ENCODE data around the gene CPB1.

CPB1 gene

GRCh38 chr3:148815316-148816110 lies 12.1 kb upstream of the CPB1 start:
- no peak for DNase-seq (ENCODE audit: low read depth)
- H3K4me3 ChIP-seq (ENCODE audit: control insufficient read depth, low read depth, low read length), result no peak overlapping the region

DNA sequence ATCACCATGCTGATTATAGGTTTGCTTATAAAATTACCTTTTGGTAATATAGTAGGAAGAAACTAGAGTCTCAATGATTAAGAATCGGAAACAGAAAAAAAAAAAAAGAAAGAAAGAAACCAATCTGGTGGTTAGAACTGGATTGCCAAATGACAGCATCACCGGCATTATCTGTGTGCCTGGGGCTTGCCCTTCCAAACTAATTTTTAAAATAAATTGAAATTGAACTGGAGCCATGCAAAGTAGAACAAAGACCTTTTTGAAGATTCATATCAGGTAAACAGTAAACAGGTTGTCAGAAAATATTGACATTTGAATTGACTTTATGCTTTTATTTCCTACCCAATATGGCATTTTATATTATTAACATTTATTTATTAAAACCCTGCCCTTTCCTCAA lies 11.2 kb upstream of the CPB1 start:
- TF ChIP-seq, protein P1, sequence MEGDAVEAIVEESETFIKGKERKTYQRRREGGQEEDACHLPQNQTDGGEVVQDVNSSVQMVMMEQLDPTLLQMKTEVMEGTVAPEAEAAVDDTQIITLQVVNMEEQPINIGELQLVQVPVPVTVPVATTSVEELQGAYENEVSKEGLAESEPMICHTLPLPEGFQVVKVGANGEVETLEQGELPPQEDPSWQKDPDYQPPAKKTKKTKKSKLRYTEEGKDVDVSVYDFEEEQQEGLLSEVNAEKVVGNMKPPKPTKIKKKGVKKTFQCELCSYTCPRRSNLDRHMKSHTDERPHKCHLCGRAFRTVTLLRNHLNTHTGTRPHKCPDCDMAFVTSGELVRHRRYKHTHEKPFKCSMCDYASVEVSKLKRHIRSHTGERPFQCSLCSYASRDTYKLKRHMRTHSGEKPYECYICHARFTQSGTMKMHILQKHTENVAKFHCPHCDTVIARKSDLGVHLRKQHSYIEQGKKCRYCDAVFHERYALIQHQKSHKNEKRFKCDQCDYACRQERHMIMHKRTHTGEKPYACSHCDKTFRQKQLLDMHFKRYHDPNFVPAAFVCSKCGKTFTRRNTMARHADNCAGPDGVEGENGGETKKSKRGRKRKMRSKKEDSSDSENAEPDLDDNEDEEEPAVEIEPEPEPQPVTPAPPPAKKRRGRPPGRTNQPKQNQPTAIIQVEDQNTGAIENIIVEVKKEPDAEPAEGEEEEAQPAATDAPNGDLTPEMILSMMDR (conservative IDR thresholded peaks at IDR 0.05; ENCODE audit: control insufficient read depth, insufficient read depth, low read depth, low read length), result no peak
- H3K4me3 ChIP-seq (ENCODE audit: control insufficient read depth, low read depth, low read length), result no peak overlapping the region
- no peak for DNase-seq (ENCODE audit: low read depth)

More at GRCh38 chr3:148815316-148816110, 12.1 kb upstream of the CPB1 start:
- TF ChIP-seq, protein P1 (conservative IDR thresholded peaks at IDR 0.05; ENCODE audit: control insufficient read depth, insufficient read depth, low read depth, low read length), result no peak

DNA sequence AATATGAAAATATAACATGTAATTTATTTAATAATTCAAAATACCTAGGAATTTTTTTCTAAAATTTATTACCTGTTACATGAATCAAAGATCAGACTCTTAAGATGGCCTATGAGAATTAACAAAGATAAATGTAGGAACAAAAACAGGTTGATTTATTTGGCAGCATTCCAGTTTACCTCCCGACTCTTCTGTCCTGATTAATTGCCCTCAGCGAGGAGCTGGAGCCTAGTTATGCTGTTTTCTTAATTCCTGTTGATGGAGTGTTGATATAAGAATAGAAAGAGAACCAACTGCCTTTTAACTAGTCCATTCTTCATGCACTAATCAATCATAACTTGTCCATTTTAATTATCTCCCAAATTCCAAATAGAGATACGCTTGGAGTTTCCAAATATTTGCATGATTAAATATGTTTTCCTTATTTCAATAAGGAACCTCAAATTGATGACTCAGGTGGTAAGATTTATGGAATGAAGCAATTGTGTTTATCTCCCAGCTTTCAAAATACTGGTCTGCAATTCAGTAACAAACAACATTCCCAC lies 10.6 kb upstream of the CPB1 start:
- TF ChIP-seq, protein P1 (conservative IDR thresholded peaks at IDR 0.05; ENCODE audit: control insufficient read depth, insufficient read depth, low read depth, low read length), result no peak
- DNase-seq (ENCODE audit: low read depth), result no peak
- no peak overlapping the region for H3K4me3 ChIP-seq (ENCODE audit: control insufficient read depth, low read depth, low read length)

DNA sequence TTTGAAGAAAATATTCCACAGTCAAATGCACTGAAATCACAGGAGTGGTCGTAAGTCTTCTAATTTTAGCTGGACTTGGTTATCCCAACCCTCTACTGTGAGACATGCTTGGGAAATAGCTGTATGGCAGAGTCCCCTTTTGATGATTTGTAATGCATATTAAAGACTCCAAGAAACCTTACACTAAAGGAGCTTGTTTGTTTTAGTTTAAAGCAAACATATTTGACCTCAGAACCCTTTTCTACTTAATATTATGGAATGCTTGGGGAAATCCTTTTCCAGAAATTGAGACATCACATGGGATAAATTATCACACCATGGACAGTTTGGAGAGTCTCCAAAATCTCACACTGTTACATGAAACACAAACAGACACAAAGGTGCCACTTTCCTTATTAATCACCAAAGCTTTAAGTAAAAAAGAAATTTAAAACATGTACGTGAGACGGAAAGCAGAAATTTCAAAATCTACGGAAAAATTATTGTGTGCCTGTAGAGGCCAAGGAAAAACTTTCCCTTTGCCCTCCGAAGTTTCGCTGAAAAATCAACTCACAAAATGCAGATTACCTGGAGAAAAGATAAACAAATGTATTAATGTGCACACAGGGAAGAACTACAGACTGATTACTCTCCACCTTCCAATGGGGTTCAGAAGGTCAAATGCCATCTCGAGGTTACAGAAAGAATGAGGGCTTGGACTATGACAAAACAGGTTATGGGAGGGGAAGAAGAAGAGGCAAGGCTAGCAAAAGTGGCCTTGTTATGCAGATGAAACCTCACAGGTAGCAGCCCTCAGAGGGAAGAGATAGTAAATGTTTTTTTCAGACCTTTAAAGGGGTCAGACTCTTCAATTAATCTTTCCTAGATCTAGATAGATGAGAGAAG lies 7.0 kb upstream of the CPB1 start:
- DNase-seq (ENCODE audit: low read depth), result no peak
- TF ChIP-seq, protein P1 (conservative IDR thresholded peaks at IDR 0.05; ENCODE audit: control insufficient read depth, insufficient read depth, low read depth, low read length), result no peak

DNA sequence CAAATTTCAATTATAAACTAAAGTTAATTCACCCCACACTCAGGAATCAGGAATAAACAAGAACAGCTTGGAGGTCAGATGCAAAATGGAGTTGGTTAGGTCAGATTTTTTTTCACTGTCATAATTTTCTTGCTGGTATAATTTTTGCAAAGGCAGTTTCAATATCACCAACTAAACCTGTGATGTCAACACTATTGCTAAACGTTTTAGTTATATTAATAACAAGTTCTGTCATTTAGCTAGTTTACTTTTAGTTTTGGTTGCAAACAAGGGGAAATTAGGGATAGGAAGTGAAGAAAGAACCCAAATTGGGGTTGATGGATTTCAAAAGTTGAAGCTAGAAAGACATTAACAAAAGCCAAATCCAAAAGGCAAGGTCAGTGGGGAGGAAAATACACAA lies 4.6 kb upstream of the CPB1 start:
- no peak for DNase-seq (ENCODE audit: low read depth)
- no peak overlapping the region for H3K4me3 ChIP-seq (ENCODE audit: control insufficient read depth, low read depth, low read length)
- TF ChIP-seq, protein P1 (conservative IDR thresholded peaks at IDR 0.05; ENCODE audit: control insufficient read depth, insufficient read depth, low read depth, low read length), result no peak

More for the DNA sequence above, 7.0 kb upstream of the CPB1 start:
- H3K4me3 ChIP-seq (ENCODE audit: control insufficient read depth, low read depth, low read length), result no peak overlapping the region

- TF ChIP-seq, protein P1 (conservative IDR thresholded peaks at IDR 0.05; ENCODE audit: control insufficient read depth, insufficient read depth, low read depth, low read length), result no peak
- DNase-seq (ENCODE audit: low read depth), result no peak
Measured at GRCh38 chr3:148825476-148825875, 2.1 kb upstream of the CPB1 start.

More at GRCh38 chr3:148825476-148825875, 2.1 kb upstream of the CPB1 start:
- H3K4me3 ChIP-seq (ENCODE audit: control insufficient read depth, low read depth, low read length), result no peak overlapping the region

All from fibroblast of mammary gland (primary cell).